Fibroblast of lung (primary cell): ENCODE data around the gene LLCFC1.

Source experiments
- EZH2 ChIP-seq: IDR thresholded peaks from 2 replicates; pipeline ENCODE4 v1.5.1; 2012; ENCODE audit warnings: low read length, control low read depth, mild to moderate bottlenecking; ENCODE audit errors: missing control alignments
- TF ChIP-seq, protein P1 (sequence below), 2 donors: IDR thresholded peaks in 1 of 2; conservative IDR thresholded peaks in 1 of 2; 1 replicate in 1 of 2; 2 replicates in 1 of 2; pipeline ENCODE4 v1.5.1; 2011 to 2012; ENCODE audit warnings: low read length in 2 of 2, control low read depth in 1 of 2, inconsistent platforms in 1 of 2, low read depth in 1 of 2, mild to moderate bottlenecking in 1 of 2

- TF ChIP-seq, protein P1, sequence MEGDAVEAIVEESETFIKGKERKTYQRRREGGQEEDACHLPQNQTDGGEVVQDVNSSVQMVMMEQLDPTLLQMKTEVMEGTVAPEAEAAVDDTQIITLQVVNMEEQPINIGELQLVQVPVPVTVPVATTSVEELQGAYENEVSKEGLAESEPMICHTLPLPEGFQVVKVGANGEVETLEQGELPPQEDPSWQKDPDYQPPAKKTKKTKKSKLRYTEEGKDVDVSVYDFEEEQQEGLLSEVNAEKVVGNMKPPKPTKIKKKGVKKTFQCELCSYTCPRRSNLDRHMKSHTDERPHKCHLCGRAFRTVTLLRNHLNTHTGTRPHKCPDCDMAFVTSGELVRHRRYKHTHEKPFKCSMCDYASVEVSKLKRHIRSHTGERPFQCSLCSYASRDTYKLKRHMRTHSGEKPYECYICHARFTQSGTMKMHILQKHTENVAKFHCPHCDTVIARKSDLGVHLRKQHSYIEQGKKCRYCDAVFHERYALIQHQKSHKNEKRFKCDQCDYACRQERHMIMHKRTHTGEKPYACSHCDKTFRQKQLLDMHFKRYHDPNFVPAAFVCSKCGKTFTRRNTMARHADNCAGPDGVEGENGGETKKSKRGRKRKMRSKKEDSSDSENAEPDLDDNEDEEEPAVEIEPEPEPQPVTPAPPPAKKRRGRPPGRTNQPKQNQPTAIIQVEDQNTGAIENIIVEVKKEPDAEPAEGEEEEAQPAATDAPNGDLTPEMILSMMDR (conservative IDR thresholded peaks at IDR 0.05 in 1 of 2, IDR thresholded peaks at IDR 0.05 in 1 of 2; ENCODE audit: low read depth in 1 of 2, low read length in 2 of 2), result no peak
- TF ChIP-seq EZH2, result no peak
Observed at GRCh38 chr7:142915315-142915714, 24.0 kb upstream of the LLCFC1 start.
